GM19372 (cell line): ENCODE results near the gene UBE2M.
"Not testable (repeated sequence)": the region's sequence is repeated elsewhere in the genome, so short reads cannot be mapped to it uniquely, and the experiment has no call there.

ENCODE experiments used
- ATAC-seq: cut with Tn5 transposase; IDR thresholded peaks from one replicate; pipeline ENCODE4 v1.9.1; 2021; ENCODE audit warnings: mild to moderate bottlenecking, low read depth, moderate library complexity; ENCODE audit not compliant: unreplicated experiment

The UBE2M gene

DNA sequence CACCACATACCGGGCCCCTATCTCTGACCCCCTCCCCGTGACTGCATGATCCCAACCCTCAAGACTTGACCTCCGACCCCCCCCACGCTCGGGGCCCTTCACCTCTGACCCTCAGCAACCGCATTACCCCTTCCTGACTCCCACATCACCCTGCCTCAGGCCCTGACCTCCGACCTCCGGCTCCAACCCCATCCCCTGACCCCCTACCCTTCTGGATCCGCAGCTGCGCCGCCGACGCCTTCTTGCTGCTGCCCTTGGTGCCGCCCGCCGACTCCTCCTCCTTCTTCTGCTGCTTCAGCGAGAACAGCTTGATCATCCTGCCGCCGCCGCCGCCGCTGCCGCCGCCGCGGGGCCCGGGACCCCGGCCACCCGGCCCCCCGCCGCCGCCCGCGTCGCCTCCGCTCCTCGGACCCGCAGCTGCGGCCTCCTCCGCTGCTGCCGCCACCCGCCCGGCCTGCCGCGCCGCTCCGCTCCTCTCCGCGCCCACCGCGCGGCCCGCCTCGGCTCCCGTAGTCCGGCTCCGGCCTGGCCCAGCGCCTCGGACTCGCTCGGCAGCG is at the start of gene UBE2M:
Gene UBE2M (minus strand): TSS at position 546 of the 557 bp plus-strand sequence. CDS start 230 bp downstream, at position 316.
- peak; percentile 0 for ATAC-seq

DNA sequence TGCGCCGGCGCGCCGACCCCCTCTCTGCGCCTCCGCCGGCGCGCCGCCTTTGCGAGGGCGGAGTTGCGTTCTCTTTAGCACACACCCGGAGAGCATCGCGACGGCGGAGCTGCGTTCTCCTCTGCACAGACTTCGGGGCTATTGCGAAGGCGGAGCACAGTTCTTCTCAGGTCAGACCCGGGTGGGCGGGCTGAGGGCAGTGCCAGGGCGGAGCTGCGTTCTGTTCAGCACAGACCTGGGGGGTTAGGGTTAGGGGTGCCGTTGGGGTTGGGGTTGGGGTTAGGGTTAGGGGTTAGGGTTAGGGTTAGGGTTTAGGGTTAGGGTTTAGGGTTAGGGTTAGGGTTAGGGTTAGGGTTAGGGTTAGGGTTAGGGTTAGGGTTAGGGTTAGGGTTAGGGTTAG is 48.8 kb upstream of the UBE2M start:
- not testable (repeated sequence) for ATAC-seq

DNA sequence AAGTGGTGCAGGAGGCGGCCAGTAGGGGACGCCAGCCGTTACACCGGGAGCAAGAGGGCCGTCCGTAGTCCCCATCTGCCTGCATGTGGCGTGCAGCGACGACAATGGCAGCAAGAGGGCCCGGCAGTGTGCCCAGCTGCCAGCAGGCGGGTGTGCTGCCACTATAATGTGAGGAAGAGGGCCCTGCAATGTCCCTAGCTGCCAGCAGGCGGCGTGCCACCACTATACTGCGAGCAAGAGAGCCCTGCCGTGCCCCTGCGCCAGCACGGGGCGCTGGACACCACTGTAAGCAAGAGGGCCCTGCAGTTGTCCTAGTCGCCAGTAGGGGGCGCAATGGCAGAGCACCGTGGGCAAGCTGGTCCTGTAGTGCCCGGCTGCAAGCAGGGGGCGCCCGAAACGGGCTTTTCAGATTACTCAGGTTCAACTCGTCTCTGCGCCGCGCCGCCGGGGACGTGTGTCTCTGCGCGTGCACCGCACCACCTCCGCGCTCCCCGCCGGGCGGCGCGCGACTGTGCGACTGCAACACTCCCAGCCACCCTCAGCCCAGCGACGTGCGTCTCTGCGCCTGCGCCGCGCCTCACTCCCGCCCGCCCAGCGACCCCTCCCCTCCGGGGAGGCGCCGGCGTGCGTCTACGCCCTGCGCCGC is 48.0 kb upstream of the UBE2M start:
- ATAC-seq = not testable (repeated sequence)

DNA sequence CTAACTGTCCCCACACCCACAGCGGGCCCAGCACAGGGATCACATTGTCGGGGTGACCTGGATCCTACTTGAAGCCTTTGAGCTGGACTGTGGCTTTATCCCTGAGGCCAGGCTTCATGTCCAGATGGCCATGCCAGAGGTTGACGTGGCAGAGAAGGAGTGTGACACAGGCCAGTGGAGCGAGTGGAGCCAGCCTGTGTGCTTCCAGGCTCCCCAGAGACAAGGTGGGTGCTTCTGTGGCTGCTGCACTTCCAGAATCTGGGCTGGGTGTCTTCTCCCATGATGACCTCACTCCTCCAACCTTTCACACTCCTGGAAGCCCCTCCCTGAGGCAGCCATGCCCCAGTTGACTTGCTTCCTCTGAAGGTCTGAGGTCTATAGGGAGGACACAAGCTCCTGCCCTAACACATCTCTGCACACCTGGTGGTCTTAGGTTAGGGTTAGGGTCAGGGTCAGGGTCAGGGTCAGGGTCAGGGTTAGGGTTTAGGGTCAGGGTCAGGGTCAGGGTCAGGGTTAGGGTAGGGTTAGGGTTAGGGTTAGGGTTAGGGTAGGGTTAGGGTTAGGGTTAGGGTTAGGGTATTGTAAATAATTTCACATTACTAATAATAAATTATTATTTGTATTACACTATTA is 27.8 kb upstream of the UBE2M start:
- ATAC-seq = no peak

DNA sequence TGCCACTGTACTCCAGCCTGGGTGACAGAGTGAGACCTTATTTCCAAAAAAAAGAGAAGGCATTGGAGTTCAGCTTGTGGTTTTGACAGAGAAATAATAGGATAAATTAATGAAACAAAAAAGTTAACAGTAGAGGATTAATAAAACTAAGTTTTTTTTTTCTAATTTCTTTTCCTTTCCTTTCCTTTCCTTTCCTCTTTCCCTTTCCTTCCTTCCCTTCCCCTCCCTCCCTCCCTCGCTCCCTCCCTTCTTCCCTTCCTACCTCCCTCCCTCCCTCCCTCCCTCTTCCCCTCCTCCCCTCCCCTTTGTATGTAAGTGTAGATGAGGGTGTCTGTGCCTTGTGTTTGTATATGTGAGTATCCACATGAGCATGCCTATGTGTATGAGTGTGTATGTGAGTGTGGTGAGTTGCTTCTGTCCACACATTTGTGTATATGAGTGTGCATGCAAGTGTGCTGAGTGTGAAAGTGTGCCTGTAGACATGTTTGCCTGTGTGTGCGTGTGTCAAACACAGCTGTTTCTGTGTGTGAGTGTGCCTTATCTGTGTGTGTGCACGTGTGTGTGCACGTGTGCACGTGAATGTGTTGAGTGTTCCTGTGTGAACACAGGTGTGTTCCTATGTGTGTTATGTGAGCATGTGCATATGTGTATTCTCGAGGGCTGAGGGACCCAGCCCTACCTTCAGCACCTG is 27.2 kb upstream of the UBE2M start:
- no peak for ATAC-seq

DNA sequence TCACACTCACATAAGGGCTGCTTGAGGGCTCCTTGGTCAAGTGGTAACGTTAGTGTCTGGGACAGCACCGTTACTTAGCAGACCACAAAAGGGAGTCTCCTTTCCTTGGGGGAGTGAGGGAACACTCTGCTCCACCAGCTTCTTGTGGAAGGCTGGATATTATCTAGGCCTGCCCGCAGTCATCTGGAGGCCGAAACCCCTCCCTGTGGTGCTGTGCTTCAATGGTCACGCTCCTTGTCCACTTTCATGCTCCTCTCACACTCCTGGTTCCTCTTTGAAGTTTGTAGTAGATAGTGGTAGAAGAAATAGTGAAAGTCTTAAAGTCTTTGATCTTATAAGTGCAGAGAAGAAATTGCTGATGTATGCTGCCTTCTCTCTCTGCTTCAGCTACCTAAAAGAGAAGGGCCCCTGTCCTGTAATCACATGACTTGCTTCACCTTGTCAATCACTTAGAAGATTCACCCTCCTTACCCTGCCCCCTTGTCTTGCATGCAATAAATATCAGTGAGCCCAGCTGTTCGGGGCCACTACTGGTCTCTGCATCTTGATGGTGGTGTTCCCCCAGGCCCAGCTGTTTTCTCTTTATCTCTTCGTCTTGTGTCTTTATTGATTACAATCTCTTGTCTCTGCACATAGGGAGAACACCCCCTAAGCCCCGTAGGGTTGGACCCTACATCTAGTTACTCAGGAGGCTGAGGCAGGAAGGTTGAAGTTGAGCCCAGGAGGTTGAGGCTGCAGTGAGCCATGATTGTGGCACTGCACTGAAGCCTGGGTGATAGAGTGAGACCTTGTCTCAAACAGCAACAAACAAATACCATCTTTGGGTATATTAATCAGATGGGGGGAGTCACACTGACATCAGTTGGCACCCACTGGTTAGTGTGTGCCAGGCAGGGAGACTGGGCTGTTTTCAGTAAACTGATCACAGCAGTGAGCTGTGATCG is 26.4 kb upstream of the UBE2M start:
- ATAC-seq = no peak

DNA sequence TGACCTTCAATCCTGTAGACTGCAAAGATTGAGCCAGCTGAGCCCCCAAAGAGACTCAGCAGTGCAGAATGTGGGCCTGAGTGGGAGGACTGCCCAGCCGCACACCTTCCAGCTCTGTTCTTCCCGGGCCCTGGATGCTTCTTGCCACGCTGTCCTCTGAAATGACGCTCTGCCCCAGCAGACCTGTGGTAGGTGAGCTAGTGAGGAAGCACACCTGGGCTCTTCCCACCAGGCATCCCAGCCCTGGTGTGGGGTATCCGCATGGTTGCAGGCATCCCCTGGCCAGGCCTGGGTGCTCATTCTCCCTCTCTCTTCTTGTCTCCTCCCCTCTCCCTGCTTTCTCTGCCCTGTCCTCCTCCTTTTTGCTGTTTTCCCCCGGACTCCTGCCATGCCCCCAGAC is 24.6 kb upstream of the UBE2M start:
- ATAC-seq = no peak

DNA sequence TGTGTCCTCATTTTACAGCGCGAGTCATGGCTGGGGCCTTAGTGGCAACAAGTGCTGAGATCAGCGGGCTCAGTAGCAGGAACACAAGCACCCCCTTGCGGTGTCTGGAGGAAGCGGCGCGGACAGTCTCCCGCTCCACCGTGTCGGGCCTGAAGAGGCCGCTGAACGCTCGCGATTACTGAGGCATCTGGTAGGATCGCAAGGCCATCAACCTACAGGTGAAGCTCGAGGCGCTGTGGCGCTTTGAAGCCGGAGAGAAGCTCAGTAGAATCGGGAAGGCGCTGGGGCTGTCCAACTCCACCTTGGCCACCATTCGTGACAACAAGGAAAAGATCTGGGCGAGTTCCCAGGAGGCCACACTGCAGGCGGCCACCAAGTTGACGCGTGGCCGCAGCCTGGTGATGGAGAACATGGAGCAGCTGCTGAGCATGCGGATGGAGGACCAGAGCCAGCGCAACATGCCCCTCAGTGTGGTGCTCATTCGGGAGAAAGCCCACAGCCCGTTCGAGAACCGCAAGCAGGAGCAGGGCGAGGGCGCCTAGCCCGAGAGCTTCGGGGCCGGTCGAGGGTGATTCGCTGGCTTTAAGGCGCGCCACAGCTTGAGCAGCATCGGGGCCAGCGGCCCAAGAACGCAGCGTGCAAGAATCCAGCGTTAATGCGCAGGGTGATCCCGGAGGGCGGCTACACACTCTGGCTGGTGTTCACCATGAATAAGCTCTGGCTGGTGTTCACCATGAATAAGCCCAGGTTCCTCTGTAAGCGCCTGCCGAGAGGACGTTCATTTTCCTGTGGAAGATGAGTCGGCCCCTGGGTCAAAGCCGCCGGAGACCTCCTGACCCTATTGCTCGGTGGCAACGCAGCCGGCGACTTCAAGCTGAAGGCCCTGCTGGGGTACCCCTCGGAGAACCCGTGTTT is 23.1 kb upstream of the UBE2M start:
- no peak for ATAC-seq

DNA sequence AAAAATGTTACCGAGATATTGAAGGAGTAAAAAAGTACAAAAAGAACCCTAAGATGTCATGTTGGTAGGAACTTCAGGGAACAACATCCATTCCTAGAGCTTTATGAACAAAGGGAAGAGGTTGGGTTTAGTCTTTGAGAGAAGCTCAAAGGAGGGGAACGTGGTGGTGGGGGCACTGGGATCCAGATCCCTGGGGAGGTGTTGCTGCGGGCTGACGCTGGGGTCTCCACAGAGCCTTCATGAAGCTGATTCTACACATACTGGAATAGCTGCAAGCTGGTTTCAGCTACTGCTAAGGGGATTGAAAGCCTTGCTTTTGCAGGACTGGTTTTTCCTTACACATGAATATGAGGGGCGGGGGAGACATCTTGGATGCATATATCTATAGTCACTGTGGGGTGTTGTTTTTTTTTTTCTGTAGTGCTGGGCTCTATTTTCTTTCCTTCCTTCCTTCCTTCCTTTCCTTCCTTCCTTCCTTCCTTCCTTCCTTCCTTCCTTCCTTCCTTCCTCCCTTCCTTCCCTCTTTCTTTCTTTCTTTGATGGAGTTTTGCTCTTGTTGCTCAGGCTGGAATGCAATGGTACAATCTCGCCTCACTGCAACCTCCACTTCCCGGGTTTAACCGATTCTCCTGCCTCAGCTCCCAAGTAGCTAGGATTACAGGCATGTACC is 21.2 kb upstream of the UBE2M start:
- no peak for ATAC-seq

DNA sequence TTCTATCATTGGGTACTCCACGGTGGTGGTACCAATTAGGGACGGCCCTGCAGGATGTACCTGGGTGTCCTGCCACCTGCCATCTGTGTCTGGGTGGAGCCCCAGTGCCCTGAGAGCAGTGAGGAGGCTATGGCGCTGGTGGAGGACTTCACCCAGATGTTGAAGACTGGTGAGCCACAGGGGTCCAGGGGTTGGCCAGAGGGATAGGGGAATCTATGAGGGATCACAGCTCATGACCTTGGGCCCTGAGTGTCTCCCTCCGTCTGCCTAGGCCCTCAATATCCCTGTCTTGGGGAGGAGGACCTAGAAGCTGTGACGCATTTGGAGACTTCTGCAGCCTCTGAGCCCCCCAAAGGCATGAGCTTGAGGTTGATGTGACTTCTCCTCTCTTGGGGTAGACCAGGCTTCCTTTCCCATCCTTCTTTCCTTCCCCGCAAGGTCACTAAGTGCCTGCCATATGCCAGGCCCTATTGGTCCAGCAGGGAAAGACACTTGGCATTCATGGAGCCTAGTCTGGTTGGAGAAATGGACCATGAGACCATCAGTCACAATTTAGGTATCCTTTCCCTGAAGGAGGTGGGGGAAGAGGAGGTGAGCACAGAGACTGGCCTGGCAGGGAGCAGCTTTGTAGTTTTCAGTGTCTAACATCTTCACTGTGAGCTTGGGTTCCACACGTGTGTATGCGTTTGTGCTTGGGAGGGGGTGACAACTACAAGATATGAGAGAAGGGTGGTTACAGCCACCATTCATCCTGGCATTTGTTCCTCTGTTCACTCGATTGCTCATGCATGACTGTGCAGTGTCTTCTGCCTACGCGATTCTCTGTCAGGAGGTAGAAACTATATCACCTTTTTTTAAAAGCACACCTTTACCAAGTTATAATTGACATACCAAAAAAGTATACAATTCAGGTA is 19.9 kb upstream of the UBE2M start:
- ATAC-seq = no peak

DNA sequence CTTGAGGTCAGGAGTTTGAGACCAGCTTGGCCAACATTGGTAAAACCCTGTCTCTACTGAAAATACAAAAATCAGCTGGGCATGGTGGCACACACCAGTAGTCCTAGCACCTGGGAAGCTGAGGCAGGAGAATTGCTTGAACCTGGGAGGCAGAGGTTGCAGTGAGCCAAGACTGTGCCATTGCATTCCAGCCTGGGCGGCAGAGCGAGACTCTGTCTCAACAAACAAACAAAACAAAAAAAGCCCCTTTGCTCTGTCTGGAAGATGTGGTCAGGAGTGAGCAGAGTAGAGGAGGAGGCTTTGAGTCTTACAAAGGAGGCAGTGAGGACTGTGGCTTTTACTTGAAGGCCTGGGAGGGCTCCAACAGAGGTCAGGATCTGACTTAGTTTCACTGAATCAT is 19.2 kb upstream of the UBE2M start:
- ATAC-seq = not testable (repeated sequence)

DNA sequence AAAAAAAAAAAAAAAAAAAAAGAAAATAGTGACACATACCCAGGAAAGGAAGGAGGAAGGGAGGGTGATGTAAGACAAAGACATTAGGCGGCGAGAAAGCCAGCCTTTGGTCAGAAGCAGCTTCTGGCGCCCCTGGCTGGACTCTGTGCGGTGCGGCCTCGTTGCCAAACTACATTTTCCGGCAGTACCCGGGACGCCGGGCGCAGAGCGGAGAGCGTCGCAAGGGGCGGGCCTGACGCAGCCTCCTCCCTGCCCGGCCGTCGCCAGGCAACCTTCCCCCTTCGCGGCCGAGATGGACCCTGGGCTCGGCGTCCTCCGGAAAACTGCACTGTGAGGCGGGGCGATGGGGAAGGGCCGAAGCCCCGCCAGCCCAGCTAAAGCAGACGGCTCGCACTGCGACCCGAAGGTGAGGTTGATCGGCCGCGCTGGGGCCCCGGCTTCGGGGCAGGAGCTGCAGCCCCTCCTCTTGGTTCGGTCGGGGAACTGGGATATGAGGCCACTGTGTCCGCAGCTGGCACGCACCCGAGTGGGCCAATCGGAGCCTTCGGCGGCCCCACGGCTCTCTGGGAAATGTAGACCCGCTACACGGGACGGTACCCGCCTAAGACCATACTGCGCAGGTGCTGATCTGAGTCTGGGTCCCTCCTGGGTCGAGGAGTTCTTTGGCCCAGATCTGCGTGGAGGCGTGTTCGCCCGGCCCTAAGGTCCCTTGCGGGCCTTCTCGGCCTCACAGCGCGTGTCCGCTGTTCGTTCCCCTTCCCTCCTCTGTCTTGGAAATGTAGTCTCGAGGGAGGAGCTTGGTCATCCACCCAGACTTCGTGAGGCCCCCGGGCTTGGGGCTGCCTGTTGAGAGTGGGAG is 17.0 kb upstream of the UBE2M start:
- ATAC-seq = peak; percentile 38

DNA sequence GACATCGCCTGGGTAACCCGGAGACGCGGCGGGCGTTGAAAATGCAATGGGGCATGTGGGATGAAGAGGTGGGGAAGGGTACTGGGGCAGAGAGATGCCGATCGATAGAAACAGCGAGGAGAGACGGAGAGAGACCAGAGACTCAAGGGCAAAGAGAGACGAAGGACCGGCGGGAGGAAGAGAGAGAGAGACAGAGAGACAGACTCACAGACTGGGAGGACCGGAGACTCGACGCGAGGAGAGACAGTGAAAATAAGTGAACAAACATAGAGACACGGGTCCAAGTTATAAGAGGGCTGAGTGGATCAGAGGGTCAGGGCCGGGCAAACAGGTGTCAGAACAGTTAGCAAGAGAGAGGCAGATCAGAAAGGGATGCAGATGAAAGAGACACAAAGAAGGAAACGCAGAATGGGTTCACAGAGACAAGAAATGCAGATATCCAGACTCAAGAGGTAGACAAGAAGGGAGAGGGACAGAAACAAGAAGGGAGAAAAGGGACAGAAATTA is 15.3 kb upstream of the UBE2M start:
- no peak for ATAC-seq

DNA sequence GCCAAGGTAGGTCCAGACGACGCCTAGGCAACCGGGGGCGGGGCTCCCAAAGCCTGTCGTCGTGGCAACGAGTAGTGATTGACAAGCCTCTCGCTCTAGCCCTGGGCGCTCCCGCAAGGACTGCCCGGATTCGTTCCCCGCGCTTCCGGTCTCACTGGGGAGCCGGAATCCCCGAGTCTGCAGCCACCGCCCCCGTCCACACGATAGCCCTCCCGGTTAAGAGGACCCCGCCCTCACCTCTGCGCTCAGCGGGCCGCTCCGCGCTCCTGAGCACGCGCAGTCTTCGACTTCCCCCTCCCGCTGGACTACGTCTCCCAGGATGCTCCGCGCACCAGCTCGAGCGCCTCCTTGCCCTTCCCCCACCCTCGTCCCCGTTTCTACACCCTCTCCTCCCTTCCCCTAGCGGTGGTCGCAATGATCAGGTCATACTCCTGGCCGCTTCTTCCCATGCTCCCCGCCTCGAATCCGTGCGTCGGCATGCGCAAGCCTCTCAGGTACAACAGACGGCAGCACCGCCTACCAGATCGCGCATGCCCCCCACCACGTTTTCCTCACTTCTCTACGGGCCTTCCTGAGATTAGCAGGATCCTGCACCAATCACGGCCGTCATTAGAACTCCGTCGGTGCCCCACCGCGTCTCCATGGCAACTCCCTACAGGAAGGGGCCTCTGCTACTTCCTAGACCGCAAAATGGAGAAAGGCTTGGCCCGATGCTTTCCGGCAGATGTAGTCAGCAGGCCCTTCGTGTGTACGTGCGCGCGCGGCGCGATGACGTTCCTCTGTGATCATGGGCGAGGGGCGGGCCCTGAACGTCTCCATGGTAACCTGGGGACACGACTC is 14.6 kb upstream of the UBE2M start, which contains the start of gene MZF1:
Gene MZF1 (minus strand): TSS at position 518 of the 840 bp plus-strand sequence. CDS start 1,946 bp downstream, outside the sequence.
- ATAC-seq = peak; percentile 53

DNA sequence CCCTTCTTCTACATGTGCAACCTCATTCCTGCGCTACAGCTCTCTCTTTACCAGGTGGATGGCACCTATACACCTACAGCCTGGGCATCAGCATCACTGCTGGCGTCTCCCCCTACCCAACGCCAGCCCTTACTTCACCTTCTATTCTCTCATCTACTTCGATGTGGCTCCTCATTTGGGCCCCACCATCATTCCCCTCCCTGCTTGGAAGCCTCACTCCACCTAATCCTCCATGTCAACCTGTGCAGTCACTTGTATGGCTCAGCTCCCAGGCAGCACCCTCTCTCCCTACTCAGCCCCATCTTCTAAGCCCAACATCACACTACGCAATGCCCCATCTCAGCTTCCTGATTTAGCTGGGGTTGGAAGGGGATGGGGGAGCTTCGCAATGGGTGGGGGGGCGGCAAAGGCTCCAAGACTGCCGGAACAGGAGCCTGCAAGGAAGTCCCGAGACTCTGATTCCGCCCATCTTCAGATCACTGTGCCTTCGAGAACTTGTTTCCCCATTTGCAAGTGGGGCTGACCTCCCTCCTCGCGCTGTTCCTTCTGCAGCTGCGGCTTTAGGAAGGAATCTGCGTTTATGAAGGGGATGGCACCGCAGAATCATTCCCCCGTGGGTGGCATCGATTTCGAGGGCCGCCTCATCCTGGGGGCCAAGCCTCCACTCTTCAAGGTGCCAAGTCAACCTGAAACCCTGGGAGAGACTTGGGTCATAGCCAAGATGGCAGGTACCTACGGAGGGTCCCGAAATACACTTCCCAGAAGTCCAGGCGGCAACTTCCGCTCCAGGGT is 13.8 kb upstream of the UBE2M start:
- no peak for ATAC-seq
